Stimulated activated effector memory CD8-positive, alpha-beta T cell treated with anti-CD3 and anti-CD28 coated beads, Interleukin-12 subunit alpha, Interleukin-12 subunit beta, amount 100 ng/mL, for 72 hours (primary cell): ENCODE results near the gene CYB5B.

Experiments
- ATAC-seq: fragments of 150-1000 bp; cut with Tn5 transposase; 2 replicates; pipeline ENCODE4 v1.10.0; 2021
- DNase-seq, 2 donors: peaks; one replicate each; pipeline ENCODE4 v3.0.0; 2021 to 2022; ENCODE audit warnings: low spot score in 2 of 2
- H3K27ac Mint-ChIP-seq: one replicate; pipeline ENCODE4 v1.8.0; 2022; ENCODE audit warnings: mild to moderate bottlenecking, mixed read lengths
- H3K36me3 Mint-ChIP-seq: one replicate; pipeline ENCODE4 v1.8.0; 2022; ENCODE audit warnings: mild to moderate bottlenecking, mixed read lengths
- H3K4me1 Mint-ChIP-seq: one replicate; pipeline ENCODE4 v1.8.0; 2022; ENCODE audit warnings: mixed read lengths
- H3K4me3 Mint-ChIP-seq: one replicate; pipeline ENCODE4 v1.8.0; 2022; ENCODE audit warnings: mild to moderate bottlenecking, mixed read lengths
- H3K9me3 Mint-ChIP-seq: one replicate; pipeline ENCODE4 v1.8.0; 2022; ENCODE audit warnings: mixed read lengths

The CYB5B gene

DNA sequence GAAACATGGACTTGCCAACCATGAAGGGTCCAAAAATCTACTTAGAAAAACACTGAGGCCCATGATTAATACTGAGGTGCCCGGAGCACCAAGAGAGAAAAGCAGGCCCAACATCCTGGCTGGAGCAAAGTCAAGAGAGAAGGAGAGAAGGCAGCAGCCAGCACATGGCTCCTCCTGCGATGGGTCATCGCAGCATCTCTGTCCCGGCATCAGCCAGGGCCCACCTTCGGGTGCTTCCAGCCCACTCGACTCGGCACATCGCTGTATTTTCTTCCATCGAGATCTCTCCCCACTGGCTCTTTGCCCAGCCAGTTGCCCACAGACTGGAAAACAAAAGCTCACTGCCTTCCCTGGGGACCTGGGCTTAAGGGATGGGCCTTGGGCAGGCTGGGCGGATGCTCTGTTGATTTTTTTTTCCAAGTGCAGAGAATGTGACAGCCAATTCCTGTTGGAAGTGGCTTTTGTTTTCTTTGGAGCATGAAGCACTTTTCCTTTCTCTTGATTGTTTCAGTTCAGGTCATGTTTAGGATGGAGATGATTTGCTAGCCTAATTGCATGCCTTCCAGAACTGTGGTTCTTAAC is 58.1 kb downstream of the CYB5B start:
- no peak overlapping the region for H3K4me3 Mint-ChIP-seq
- no peaks in the 10 kb centered on the region for H3K9me3 Mint-ChIP-seq
- no peak overlapping the region for H3K27ac Mint-ChIP-seq
- DNase-seq (no peak), ATAC-seq (no peak)
- no peaks in the 10 kb centered on the region for H3K36me3 Mint-ChIP-seq
- no peaks in the 10 kb centered on the region for H3K4me1 Mint-ChIP-seq

- DNase-seq (no peak), ATAC-seq (no peak)
- Mint-ChIP-seq H3K4me1 (no peaks in the 10 kb centered on the region), H3K27ac (no peak overlapping the region), H3K36me3 (no peaks in the 10 kb centered on the region), H3K4me3 (no peak overlapping the region), H3K9me3 (no peaks in the 10 kb centered on the region)
Measured at GRCh38 chr16:69483611-69484010, 59.2 kb downstream of the CYB5B start.

DNA sequence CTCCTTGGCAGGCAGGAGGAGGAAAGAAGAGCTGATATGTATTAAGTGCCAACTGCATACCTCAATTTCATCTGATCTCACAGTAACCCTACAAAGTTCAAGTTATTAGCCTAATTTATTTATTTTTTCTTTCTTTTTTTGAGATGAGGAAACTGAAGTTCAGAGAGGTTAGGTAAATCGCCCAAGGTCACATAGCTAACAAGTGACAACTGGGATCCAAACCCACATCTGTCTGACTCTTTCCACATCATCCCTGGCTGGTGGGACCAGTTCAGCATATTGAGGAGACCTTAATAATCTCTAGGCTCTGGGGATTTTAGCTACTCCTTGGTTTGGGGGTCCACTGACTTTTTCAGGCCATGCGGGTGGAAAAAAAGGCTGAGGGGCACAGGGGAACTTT is 60.9 kb downstream of the CYB5B start:
- DNase-seq = no peak
- no peaks in the 10 kb centered on the region for H3K4me1 Mint-ChIP-seq
- H3K9me3 Mint-ChIP-seq = no peaks in the 10 kb centered on the region
- no peaks in the 10 kb centered on the region for H3K36me3 Mint-ChIP-seq
- no peak overlapping the region for H3K27ac Mint-ChIP-seq
- no peak overlapping the region for H3K4me3 Mint-ChIP-seq
- no peak for ATAC-seq

DNA sequence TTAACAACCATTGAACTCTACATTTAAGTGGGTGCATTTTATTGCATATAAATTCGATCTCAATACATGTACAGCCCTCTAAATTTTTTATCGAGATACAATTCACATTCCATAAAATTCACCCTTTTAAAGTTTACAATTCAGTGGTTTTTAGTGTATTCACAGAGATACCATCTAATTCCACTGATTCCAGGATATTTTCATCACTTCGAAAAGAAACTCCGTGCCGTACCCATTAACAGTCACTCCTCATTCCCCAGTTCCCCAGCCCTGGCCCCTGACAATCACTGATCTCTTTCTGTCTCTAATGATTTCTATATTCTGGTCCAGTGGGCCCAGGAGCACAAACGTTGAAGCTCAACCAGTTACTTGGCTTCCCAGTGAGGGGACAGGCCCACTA is 61.4 kb downstream of the CYB5B start:
- Mint-ChIP-seq H3K4me3 (no peak overlapping the region), H3K27ac (no peak overlapping the region), H3K9me3 (no peaks in the 10 kb centered on the region), H3K4me1 (no peaks in the 10 kb centered on the region), H3K36me3 (no peaks in the 10 kb centered on the region)
- no peak for ATAC-seq
- no peak for DNase-seq

- DNase-seq = no peak
- no peak for ATAC-seq
- no peaks in the 10 kb centered on the region for H3K36me3 Mint-ChIP-seq
- no peaks in the 10 kb centered on the region for H3K9me3 Mint-ChIP-seq
- H3K4me1 Mint-ChIP-seq = no peaks in the 10 kb centered on the region
- H3K4me3 Mint-ChIP-seq = no peak overlapping the region
- no peak overlapping the region for H3K27ac Mint-ChIP-seq
Measured at GRCh38 chr16:69486272-69486671, 61.9 kb downstream of the CYB5B start.

GRCh38 chr16:69486724-69487123 is 62.3 kb downstream of the CYB5B start:
- ATAC-seq (no peak), DNase-seq (no peak)
- no peaks in the 10 kb centered on the region for H3K9me3 Mint-ChIP-seq
- no peak overlapping the region for H3K27ac Mint-ChIP-seq
- no peak overlapping the region for H3K4me3 Mint-ChIP-seq
- no peaks in the 10 kb centered on the region for H3K36me3 Mint-ChIP-seq
- H3K4me1 Mint-ChIP-seq = no peaks in the 10 kb centered on the region

DNA sequence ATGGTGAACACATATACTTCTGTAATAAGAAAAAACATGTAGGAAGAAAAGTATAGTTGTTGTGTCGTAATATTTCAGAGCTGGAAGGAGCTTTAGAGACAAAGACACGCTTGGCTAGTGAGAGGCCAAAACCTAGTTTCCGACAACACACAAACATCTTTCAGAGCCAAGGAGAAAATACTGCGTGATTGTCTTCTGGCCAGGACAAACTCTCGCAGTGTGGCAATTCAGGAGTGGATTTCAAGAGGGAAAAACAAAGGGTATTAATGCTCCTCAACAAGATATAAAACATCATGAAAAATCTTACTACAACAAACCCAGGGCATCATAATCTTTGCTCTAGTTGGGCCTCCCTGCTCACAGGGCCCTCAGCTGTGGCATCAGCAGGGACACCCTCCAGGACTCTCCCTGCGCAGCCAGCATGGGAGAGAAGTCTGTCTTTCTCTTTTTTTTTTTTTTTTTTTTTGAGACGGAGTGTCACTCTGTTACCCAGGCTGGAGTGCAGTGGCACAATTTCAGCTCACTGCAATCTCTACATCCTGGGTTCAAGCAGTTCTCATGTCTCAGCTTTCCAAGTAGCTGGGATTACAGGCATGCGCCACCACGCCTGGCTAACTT is 66.4 kb downstream of the CYB5B start:
- DNase-seq (no peak), ATAC-seq (no peak)
- Mint-ChIP-seq H3K27ac (no peak overlapping the region), H3K4me3 (no peak overlapping the region), H3K4me1 (peaks cover 5% of the 10 kb centered on the region), H3K36me3 (no peaks in the 10 kb centered on the region), H3K9me3 (no peaks in the 10 kb centered on the region)

DNA sequence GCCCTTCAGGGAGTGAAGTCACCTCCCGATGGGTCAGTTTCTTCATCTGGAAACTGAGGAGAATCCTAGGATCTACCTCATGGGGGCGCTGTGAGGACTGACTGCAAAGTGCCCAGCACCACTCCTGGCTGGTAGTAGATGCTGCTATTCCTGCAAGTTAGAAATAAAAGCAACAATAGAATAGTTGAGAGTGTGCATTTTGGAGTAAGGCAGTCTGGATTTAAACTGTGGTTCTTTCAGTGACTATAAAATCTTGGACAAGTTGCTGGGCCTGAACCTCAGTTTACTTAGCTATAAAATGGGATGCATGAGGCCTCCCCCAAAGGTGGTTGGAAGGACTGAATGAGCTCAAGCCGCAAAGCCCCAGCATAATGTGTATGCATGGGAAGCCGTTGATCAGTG is 70.6 kb downstream of the CYB5B start:
- Mint-ChIP-seq H3K27ac (peak overlapping the region; percentile 67), H3K4me1 (peaks cover 13% of the 10 kb centered on the region), H3K9me3 (no peaks in the 10 kb centered on the region), H3K36me3 (no peaks in the 10 kb centered on the region), H3K4me3 (no peak overlapping the region)
- DNase-seq (peak; percentile 49 to 75), ATAC-seq (peak; percentile 77)

DNA sequence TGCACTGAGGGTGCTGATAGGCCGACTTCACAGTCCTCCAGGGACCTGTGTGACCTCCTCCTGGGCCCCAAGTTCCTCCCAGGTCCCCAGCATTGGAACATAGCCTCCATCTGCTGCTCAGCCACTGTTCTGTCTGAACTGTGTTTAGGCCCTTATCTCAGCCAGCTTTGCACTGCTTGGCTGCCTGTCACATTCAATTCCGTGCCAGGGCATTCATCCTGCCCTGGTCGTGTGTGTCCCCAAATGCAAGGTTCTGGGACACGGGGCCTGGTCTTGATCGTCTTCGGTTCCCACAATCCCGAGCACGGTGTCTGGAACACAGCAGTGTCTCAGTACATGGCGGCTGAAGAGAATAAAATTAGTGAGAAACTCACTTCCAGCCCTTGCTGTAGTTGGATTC is 71.4 kb downstream of the CYB5B start:
- Mint-ChIP-seq H3K27ac (peak overlapping the region; percentile 39), H3K4me3 (no peak overlapping the region), H3K36me3 (no peaks in the 10 kb centered on the region), H3K9me3 (no peaks in the 10 kb centered on the region), H3K4me1 (peaks cover 13% of the 10 kb centered on the region)
- ATAC-seq (no peak), DNase-seq (no peak)

DNA sequence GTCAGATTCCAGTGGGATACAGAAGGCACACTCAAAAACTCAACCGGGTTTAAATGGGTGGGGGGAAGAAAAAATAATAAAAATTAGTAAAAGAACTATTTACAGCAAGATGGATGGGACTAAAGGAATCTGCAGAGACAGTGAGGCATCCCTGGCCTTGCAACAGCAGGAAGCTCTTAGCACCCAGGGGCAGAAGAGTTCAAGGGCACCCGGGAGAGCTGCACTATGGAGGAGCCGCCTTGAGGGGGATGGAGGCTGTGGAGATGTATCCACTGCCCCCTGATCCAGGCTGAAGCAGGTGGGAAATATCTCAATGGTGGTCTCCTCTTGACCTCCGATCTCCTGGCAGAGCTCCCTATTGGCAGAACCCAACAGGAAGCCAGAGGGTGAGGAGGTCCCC is 72.0 kb downstream of the CYB5B start:
- ATAC-seq (no peak), DNase-seq (no peak)
- Mint-ChIP-seq H3K36me3 (no peaks in the 10 kb centered on the region), H3K27ac (peak overlapping the region; percentile 39), H3K9me3 (no peaks in the 10 kb centered on the region), H3K4me1 (peaks cover 13% of the 10 kb centered on the region), H3K4me3 (no peak overlapping the region)

DNA sequence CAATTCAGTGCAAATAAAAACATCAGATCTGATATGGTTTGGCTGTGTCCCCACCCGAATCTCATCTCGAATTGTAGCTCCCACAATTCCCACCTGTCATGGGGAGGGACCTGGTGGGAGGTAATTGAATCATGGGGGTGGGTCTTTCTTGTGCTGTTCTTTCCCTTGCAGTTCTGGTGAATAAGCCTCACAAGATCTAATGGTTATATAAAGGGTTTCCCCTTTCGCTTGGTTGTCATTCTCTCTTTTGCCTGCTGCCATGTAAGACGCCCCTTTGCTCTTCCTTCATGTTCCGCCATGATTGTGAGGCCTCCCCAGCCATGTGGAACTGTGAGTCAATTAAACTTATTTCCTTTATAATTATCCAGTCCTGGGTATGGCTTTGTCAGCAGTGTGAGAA is 72.5 kb downstream of the CYB5B start:
- Mint-ChIP-seq H3K4me1 (peaks cover 13% of the 10 kb centered on the region), H3K27ac (peak overlapping the region; percentile 39), H3K9me3 (no peaks in the 10 kb centered on the region), H3K4me3 (no peak overlapping the region), H3K36me3 (no peaks in the 10 kb centered on the region)
- DNase-seq (no peak), ATAC-seq (no peak)

DNA sequence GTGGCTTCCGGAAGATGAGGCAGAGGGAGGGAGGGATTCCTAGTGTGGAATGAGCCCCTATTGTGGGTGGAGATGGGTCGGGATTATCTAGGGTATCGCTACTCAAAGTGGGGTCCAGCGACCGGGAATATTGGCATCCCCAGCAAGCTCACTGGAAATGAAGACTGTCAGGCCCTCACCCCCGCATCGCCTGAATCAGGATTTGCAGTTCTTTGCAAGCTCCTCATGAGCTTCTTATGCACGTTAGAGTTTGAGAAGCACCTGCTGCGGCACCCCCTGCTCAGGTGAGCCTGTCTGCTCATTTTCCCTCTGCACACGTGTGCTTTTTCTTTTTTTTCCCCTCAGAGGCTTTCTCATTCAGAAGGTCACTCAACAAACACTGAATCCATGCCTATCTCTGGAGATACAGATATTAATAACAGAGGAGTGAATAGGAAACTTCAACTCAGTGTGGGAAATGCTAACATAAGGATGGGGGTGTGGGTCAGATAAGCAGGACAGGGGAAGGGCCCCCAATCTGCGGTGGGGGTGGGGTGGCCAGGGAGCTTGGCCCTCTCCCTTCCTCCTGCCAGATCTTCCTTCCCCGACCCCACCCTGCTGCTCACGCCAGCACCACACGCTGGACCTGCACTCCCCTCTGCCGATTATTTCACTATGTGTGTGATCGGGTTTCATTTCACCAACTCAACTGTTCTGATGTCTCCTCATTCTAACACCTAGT is 73.6 kb downstream of the CYB5B start:
- H3K9me3 Mint-ChIP-seq = no peaks in the 10 kb centered on the region
- no peak for DNase-seq
- ATAC-seq = no peak
- H3K4me1 Mint-ChIP-seq = peaks cover 13% of the 10 kb centered on the region
- no peak overlapping the region for H3K27ac Mint-ChIP-seq
- no peaks in the 10 kb centered on the region for H3K36me3 Mint-ChIP-seq
- H3K4me3 Mint-ChIP-seq = no peak overlapping the region

- no peak overlapping the region for H3K27ac Mint-ChIP-seq
- no peaks in the 10 kb centered on the region for H3K36me3 Mint-ChIP-seq
- ATAC-seq (no peak), DNase-seq (no peak)
- H3K9me3 Mint-ChIP-seq = no peaks in the 10 kb centered on the region
- H3K4me3 Mint-ChIP-seq = no peak overlapping the region
- peaks cover 13% of the 10 kb centered on the region for H3K4me1 Mint-ChIP-seq
Measured at GRCh38 chr16:69498926-69499325, 74.5 kb downstream of the CYB5B start.

- ATAC-seq (no peak), DNase-seq (no peak)
- Mint-ChIP-seq H3K9me3 (no peaks in the 10 kb centered on the region), H3K27ac (peak overlapping the region; percentile 41), H3K4me3 (no peak overlapping the region), H3K4me1 (peaks cover 13% of the 10 kb centered on the region), H3K36me3 (no peaks in the 10 kb centered on the region)
Measured at GRCh38 chr16:69499541-69500230, 75.3 kb downstream of the CYB5B start.

- no peak for ATAC-seq
- H3K9me3 Mint-ChIP-seq = no peaks in the 10 kb centered on the region
- no peaks in the 10 kb centered on the region for H3K36me3 Mint-ChIP-seq
- no peak overlapping the region for H3K4me3 Mint-ChIP-seq
- peak overlapping the region; percentile 41 for H3K27ac Mint-ChIP-seq
- peaks cover 8% of the 10 kb centered on the region for H3K4me1 Mint-ChIP-seq
- DNase-seq = no peak
Measured at GRCh38 chr16:69500496-69500895, 76.1 kb downstream of the CYB5B start.
